Measurements from ENCODE around the gene POLL.

The POLL gene

DNA sequence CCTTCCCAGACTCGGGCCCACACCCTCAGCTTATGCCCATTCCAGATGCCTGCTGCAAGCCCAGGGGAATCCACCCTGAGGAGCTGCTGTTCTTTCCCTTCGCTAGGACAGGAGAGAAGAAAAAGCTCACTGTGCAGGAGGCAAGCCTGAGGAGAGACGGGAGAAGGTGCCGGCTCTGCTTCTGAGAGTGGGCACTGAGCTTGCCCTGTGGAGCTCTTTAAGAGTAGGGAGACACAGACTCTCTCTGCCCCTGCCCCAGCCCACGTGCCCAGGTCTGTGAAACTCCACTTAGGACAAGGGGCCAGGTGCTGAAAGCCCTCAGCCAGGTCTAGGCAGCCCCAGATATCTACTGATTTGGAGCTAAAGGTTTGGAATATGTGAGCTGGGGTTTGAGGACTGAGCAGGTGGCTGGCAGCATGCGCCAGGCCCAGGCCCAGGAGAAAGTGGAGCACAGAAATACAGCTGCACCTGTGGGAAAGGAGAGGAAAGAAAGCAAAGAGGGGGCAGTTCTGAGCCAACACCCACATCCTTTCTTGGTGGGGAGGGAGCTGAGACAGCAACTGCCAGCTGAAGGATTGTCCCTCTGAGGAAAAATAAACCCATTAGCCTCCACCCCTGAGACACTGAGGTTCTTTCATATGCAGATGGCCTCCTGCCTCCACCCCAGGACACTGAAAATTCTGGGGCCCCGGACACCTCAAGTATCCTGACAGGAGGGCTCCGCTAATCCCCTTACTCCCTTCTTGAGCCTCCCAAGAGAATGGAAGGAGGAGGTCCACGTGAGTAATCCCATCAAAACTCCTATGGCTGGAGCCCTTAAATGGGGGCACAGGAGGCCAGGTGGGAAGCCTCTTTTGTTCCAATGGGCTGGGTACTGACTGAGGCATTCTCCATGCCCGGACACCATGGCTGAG, 7.3 kb downstream of the POLL start:
- no peak for TF ChIP-seq CEBPB (IDR thresholded peaks at IDR 0.05)

DNA sequence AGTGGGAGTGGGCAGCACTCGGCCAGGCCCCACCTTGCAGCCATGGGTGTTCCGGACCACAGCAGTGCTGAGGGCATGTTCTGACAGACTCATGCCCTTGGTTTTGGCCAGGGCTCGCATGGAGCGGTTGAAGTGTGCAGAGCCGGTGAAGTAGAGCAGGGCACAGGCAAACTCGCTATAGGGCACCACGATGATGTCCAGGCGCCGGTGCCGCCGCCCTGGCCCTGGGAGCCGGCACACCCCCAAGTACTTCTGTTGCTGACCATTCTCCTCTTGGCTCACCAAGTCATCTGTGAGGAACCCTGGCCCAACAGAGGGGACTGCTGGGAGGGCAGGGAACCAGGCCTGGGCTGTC, 8.6 kb downstream of the POLL start:
- TF ChIP-seq, protein P1, sequence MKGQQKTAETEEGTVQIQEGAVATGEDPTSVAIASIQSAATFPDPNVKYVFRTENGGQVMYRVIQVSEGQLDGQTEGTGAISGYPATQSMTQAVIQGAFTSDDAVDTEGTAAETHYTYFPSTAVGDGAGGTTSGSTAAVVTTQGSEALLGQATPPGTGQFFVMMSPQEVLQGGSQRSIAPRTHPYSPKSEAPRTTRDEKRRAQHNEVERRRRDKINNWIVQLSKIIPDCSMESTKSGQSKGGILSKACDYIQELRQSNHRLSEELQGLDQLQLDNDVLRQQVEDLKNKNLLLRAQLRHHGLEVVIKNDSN (IDR thresholded peaks at IDR 0.05), result no peak
- TF ChIP-seq RAD21 (IDR thresholded peaks at IDR 0.05; ENCODE audit: low read depth) (no peak), FOXM1 (IDR thresholded peaks at IDR 0.05; ENCODE audit: borderline replicate concordance, low read depth) (no peak), EP300 (IDR thresholded peaks at IDR 0.05; ENCODE audit: borderline replicate concordance) (no peak), TAF1 (IDR thresholded peaks at IDR 0.05; ENCODE audit: low read depth) (no peak), TEAD4 (IDR thresholded peaks at IDR 0.05) (no peak)
- TF ChIP-seq, protein P2, sequence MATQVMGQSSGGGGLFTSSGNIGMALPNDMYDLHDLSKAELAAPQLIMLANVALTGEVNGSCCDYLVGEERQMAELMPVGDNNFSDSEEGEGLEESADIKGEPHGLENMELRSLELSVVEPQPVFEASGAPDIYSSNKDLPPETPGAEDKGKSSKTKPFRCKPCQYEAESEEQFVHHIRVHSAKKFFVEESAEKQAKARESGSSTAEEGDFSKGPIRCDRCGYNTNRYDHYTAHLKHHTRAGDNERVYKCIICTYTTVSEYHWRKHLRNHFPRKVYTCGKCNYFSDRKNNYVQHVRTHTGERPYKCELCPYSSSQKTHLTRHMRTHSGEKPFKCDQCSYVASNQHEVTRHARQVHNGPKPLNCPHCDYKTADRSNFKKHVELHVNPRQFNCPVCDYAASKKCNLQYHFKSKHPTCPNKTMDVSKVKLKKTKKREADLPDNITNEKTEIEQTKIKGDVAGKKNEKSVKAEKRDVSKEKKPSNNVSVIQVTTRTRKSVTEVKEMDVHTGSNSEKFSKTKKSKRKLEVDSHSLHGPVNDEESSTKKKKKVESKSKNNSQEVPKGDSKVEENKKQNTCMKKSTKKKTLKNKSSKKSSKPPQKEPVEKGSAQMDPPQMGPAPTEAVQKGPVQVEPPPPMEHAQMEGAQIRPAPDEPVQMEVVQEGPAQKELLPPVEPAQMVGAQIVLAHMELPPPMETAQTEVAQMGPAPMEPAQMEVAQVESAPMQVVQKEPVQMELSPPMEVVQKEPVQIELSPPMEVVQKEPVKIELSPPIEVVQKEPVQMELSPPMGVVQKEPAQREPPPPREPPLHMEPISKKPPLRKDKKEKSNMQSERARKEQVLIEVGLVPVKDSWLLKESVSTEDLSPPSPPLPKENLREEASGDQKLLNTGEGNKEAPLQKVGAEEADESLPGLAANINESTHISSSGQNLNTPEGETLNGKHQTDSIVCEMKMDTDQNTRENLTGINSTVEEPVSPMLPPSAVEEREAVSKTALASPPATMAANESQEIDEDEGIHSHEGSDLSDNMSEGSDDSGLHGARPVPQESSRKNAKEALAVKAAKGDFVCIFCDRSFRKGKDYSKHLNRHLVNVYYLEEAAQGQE (IDR thresholded peaks at IDR 0.05; ENCODE audit: low read depth), result no peak
- TF ChIP-seq, protein P3, sequence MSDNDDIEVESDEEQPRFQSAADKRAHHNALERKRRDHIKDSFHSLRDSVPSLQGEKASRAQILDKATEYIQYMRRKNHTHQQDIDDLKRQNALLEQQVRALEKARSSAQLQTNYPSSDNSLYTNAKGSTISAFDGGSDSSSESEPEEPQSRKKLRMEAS (IDR thresholded peaks at IDR 0.05), result no peak

DNA sequence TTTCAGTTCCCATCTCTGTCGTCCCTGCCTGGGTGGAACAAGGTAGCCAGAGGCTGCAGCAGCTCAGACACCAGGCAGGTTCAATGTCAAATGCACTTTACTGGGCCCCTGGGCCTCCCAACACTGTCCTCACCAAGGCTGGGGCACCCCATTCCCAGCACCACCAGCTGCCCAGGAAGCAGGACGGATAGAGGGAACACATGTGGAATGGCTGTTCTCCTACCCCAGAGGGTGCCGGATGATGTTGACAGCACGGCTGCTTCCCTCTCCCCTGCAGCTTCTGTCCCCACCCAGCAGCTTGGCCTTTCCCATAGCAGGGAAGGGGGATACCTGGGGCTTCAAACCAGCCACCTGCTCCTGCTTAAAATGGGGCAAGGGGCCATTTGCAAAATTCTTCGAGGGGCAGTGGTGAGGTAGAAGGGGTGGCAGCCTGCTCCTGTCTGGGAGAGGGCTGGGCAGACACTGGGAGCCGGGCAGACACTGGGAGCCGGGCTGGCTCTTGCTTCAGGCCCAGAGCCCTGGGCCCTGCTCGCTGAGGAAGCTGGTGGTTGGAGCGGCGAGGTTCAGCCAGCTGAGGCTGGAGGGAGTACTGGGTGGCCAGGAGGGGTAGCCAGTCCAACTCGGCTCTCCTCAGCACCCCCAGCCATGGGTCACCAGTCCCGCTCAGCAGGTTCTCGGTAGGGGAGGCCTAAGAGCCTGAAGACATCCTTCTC, 9.1 kb downstream of the POLL start:
- TF ChIP-seq NFIC (IDR thresholded peaks at IDR 0.05), result no peak
- TF ChIP-seq ZBTB7A (IDR thresholded peaks at IDR 0.05; ENCODE audit: low read depth), result no peak
- TF ChIP-seq CREB1 (IDR thresholded peaks at IDR 0.05; ENCODE audit: low read depth), result no peak
- no peak for TF ChIP-seq RAD21 (IDR thresholded peaks at IDR 0.05; ENCODE audit: low read depth)
- TF ChIP-seq, protein P3 (IDR thresholded peaks at IDR 0.05), result no peak

DNA sequence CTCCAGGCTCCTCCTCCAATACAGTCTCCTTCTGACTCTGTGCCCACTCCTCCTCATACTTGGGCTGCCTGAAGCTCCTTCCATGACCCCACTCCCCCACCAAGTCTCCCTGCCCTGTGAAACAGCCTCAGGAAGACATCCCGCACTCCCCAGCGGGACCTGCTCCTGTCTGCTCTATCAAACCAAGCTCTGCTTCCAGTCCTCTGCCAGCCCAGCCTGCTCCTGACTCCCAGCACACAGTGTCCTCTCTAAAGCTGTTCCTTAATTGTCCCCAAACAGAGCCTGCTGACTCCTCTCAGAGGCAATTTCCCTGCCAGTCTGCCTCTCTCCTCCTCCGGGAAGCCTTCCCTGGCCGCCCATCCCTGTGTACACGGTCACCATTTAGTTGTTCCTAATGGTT, 9.9 kb downstream of the POLL start:
- TF ChIP-seq TAF1 (IDR thresholded peaks at IDR 0.05; ENCODE audit: low read depth) (no peak), EP300 (IDR thresholded peaks at IDR 0.05; ENCODE audit: borderline replicate concordance) (no peak)

DNA sequence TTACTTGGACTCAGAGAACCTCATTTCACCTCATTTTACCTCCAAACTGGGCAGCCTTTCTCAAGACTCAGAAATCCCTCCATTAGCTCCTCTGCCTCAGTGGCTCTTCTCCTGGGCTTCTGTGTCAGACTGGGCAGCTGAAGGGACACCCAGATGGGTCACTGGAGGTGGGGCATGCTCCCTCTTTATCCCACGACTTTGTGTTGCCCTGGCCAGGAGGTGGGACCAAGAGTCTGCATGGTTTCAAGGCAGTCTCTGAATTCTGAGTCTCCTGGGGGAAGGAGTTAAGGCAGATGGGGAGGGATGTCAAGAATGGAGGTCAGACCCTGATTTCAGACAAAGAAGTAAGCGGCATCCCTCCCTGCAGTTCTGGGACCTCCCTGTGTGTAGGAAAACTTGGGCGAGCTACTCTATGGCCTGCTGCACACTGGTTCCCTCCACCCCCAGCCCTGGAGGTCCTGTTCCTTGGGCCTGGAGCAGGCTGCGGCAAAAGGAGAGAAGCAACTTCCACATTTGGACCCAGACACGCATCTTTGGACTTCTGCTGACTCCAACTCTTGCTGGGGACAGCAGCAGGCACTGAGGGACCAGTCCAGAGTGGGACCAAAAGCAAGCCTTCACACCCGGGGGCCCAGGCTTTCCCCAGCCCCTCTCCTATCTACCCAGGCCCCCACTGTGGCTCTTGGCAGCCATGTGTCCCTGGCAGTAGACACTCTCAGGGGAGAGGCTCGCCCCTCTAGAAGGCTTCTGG, 10.8 kb downstream of the POLL start:
- TF ChIP-seq, protein P1 (IDR thresholded peaks at IDR 0.05), result no peak
- TF ChIP-seq TCF12 (IDR thresholded peaks at IDR 0.05; ENCODE audit: low read depth) (no peak), EP300 (IDR thresholded peaks at IDR 0.05; ENCODE audit: borderline replicate concordance) (no peak), EGR1 (IDR thresholded peaks at IDR 0.05) (no peak), NFIC (IDR thresholded peaks at IDR 0.05) (no peak), ZBTB7A (IDR thresholded peaks at IDR 0.05; ENCODE audit: low read depth) (no peak), CREB1 (IDR thresholded peaks at IDR 0.05; ENCODE audit: low read depth) (no peak), YY1 (IDR thresholded peaks at IDR 0.05; ENCODE audit: low read depth) (no peak), RAD21 (IDR thresholded peaks at IDR 0.05; ENCODE audit: low read depth) (no peak), CEBPB (IDR thresholded peaks at IDR 0.05) (no peak), FOXM1 (IDR thresholded peaks at IDR 0.05; ENCODE audit: borderline replicate concordance, low read depth) (no peak), TEAD4 (IDR thresholded peaks at IDR 0.05) (no peak), TAF1 (IDR thresholded peaks at IDR 0.05; ENCODE audit: low read depth) (no peak)
- TF ChIP-seq, protein P3 (IDR thresholded peaks at IDR 0.05), result no peak
- TF ChIP-seq, protein P2 (IDR thresholded peaks at IDR 0.05; ENCODE audit: low read depth), result no peak

All from Ishikawa (cell line).